NCI-H460 (cell line): ENCODE data around the gene ACOXL. TPM values are rescaled to one million over a fixed set of nuclear protein-coding genes. Genes with fewer than 3 reads are reported as not detected.
"Not testable (repeated sequence)": the region's sequence is repeated elsewhere in the genome, so short reads cannot be mapped to it uniquely, and the experiment has no call there.

Experiments
- DNase-seq: peaks from one replicate; pipeline ENCODE4 v3.0.0-alpha.2; 2016; ENCODE audit warnings: low read depth; ENCODE audit errors: extremely low read depth
- total RNA-seq: library from RNA; depleted of rRNA; stranded (reverse); fragments of >200 nt; shearing (Covaris generic); gene quantifications from 2 replicates; pipeline ENCODE4 v1.2.3, GENCODE V29; 2014

Gene ACOXL
- total RNA-seq, 1 experiment from 2014 or later = not detected

DNA sequence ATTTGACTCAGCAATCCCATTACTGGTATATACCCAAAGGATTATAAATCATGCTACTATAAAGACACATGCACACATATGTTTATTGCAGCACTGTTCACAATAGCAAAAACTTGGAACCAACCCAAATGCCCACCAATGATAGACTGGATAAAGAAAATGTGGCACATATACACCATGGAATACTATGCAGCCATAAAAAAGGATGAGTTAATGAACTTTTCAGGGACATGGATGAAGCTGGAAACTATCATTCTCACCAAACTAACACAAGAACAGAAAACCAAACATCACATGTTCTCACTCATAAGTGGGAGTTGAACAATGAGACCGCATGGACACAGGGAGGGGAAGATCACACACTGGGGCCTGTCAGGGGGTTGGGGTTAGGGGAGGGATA, 350.3 kb downstream of the ACOXL start:
- not testable (repeated sequence) for DNase-seq

DNA sequence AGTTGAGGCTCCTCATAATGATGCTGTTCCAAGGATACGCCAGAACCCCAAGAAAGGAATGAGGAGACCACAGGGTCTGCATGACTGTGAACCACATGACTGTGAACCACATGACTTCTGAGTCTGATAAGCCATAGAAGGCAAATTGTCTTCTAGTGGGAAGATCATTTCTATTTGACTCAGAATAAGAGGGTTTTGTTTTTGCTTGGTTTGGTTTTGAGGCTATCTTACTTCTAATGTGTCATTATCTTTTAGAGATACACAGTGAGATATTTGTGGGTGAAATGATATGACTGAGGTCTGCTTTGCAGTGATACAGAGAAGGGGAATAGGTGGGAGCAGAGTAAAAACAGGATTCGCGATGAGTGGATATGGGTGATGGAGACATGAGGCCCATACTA, 359.4 kb downstream of the ACOXL start:
- DNase-seq = no peak

DNA sequence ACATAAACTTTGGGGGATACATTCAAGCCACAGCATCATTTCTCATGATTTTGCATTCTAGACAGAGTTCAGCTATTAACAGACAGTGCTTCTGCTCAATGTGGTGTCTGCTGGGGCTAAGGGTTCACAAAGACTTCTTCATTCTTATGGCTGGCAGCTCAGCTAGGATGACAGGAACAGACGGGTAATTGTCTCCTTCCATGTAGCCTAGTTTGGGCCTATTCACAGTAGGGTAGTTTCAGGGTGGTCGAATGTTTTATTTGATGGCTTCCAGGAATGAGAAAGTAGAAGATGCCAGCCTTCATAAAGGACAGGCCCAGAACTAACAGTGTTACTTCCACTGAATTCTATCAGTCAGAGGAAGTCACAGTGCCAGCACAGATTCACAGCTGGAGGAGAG, 362.3 kb downstream of the ACOXL start:
- no peak for DNase-seq

DNA sequence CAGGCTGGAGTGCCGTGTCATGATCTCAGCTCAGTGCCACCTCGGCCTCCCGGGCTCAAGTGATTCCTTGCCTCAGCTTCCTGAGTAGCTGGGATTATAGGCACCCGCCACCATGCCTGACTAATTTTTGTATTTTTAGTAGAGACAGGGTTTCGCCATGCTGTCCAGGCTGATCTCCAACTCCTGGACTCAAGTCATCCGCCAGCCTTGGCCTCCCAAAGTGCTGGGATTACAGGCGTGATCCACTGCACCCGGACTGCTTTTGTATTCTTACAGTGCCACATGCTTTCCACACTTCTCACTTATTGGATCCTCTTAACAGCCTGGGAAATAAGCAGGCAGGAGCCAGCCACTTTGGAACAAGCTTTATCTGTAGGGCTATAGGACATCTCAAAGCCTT, 363.1 kb downstream of the ACOXL start:
- DNase-seq = no peak

DNA sequence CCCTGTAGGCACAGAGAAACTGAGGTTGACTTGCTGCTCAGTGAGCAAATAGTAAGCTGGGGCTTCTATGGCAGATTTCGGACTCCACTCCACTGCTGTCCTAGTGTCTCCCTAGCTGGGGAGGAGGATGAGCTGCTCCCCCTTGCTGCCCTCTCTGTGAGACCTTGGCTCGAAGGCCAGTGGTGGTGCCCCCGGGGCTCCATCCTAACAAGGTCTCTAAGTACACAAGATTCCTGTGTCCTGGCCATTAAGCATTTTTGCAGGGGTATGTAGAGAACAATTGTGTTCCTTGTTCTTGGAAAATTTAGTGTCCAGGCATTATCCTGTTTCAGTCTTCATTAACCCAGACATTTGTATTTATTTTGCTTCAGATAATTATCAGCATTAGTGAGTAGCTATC, 367.0 kb downstream of the ACOXL start:
- no peak for DNase-seq

DNA sequence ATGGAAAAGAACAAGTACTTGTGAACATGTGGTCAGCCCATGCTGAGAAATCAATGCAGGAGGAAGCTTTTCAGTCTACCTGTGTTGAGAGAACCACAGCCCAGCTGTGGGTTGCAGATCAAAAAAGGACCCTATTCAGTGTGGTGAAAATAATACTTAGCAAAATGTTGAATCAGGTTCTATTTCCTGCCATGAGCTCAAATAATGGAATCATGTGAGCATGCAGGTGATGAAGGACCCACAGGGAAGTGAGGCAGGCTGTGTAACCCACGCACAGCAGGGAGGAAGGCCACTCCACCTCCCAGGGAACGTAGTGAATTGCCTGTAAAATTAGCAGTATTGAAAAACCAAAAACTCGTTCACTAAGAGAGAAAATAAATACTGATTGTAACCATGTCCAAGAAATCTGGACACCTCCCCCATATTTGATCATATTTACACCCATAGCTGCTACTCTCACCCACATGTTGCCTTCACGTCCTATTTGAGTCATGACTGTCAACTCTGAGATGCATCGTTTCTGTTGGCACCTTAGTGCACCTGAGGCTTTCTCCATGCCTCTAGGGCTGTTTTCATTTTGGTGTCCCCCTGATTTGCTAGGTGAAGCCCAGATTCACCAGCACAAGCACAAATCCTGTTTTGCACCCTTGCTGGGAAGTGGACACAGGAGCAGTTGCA, 367.9 kb downstream of the ACOXL start:
- no peak for DNase-seq

DNA sequence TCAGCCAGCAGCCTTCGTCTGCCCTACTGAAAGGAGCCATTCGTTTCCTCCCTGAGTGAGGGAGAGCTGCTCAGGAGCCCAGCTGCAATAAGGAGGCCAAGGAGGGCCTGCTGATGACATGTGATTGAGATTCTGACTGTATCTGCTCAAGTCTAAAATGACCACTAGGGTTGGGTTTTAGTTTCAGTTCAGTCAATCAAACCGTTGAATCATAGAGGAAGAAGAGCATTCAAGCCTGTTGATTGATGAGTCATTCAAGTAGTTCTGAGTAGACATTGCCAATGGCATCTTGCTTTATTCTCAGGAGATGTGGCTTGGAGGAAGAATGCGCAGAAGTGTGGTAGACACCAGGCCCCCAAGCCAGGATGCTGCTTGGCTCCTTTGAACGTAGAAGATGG, 368.4 kb downstream of the ACOXL start:
- no peak for DNase-seq

DNA sequence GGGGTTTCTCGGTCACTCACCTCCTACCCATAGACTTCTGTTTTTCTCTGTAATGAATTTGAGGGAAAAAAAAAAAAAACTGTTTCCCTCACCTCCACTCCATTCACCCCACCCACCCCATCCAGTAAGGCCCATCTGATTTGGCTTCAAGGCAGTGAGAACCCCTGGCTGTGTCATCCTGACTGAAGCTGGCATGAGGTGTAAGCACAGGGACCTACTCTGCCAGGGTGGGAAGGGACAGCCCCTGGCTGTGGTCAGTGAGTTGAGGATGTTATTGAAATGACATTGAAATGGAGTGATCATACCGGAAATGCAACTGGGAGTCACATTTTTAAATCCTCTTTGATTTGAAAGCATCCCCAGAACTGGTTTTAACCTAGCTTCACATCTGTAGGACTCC, 369.2 kb downstream of the ACOXL start:
- DNase-seq = no peak

DNA sequence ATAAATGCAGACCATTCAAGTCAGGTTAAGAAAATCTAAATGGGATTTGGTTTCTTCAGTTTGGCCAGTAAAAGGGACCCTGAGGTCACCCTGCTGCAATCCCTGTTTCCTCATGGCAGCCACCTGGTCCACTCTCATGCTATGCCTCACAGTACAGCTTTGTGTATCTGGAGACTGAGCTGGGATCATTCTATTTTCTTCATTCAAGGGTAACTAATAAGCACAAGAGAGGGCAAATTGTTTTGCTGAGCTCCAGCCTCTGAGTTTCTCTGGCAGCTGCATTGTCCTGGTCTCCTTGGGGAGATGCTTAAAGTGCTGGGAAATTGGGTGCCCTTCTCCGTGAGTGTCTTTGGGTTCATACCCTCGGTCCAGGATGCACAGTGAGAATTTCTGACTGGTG, 369.8 kb downstream of the ACOXL start:
- DNase-seq = no peak

DNA sequence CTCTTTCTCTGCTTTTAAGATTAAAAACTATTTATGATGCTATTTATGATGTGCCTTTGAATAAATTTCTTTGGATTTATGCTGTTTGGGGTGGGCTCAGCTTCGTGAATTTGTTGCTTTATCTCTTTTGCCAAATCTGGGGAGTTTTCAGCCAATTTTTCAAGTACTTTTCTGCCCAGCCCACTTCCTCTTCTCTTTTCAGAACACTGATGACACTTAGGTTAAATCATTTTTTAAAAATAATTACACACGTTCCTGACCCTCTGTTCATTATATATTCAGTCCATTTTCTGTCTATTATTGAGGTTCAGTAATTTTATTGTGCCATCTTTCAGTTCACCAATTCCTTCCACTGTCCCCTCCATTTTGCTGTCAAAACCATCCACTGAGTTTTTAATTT, 373.6 kb downstream of the ACOXL start:
- DNase-seq = no peak

DNA sequence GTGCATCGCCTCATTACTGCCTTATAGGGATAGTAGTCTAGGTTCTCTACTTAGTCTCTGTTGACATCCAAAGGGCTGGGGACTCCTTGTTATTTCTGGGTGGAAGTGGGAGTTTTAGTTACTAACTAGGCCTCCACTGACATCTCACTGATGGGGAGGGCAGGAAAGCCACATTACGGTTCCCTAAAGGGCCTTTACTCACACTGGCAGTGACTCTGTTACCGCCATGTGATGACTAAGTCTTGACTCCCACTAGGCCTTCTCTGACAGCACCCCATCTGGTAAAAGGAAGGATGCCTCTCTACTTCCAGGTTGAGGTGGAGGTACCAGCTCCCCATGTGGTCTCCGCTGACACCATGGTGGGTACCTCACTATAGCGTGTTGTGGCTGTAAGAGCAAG, 374.3 kb downstream of the ACOXL start:
- DNase-seq = no peak

DNA sequence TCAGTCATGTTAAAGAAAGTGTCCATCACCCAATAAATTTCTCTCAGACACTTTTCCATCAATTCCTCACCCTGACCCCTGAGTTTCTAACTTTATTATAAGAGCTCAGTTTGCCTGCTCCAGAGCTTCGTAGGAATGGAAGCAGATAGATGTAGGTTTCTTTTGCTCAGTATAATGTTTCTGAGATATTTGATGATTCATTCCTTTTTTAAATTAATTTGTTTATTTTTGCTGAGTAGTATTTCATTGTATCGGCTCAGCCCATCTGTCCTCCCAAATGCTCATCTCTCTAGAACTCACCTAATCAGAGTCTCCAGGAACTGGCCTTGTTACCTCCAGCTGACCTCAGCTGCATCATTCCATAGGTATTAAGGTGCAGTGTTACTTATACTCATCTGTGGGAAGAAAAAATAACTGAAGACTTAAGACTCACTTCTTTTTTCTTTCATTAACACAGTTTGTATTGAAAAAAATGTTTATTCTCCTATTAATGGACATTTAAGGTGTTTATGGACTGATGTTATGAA, 376.4 kb downstream of the ACOXL start:
- DNase-seq = no peak

DNA sequence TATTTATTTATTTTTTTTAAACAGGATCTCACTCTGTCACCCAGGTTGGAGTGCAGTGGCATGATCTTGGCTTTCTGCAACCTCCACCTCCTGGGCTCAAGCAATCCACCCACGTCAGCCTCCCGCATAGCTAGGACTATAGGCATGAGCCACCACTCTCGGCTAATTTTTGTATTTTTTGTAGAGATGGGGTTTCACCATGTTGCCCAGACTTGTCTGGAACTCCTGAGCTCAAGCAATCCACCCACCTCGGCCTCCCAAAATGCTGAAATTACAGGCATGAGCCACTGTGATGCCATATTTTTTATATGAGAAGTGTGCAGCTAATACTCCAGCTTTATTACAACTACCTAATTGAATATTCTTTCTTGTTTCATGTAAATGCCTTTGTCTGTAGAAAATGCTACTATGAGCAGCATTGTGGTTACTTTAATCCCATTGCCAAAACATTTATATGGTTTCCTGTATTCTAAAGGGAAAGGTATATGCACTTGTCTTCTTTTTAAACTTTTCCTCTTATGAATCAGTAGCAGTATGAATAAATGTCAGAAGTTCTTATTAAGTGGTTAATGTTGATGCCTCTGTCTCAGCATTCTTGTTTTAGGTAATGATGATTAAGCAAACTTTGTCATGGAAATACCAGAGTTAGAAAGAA, 378.9 kb downstream of the ACOXL start:
- DNase-seq = no peak

DNA sequence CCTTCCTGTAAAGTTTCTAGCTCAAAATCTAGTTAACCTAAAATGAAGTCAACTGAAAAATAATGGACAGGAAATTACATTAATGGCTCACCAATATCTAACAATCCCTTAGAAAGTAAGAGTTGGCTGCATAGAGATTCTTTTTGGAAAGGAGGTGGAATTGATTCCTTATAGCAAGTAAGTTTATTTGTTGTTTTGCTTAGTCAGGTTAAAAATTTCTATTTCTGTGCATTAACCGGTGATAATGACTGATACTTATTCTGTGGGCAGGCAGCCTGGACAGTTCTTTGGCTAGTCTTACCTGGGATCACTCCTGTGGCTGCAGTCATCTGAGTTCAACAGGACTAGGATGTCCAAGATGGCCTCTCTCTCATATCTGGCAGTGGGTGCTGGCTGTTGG, 381.5 kb downstream of the ACOXL start:
- no peak for DNase-seq

DNA sequence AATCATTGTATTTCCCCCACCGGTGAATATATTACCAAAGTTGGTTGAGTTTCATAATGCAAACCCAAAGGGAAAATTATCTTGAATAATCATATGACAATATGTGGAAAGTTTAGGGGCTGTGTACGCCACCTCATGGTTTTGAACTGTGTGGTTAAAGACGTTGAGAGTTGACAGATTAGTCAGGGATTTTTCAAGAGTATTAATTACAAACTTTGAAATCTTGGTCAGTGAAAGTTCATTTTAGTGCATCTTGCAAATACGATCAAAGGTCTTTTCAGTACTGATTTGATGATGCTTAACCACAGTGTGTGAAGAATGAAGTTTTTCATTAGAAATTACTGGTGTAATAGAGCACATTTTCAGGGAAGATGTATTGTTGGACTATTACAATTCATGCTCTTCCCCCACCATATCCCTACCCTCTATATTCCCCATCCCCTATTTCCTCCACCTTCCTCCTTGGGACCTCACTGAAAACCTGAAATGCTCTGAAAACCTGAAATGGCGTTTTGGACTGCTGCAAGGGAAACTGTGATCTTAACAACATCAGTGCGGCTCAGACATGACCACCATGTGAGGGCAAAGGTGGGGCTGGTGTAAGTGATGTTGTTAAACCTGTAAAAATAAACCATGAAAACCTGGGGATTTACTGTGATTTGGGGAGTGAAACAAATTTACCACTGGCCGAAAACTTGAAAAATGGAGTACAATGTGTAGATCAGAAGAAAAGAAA, 383.8 kb downstream of the ACOXL start:
- no peak for DNase-seq

DNA sequence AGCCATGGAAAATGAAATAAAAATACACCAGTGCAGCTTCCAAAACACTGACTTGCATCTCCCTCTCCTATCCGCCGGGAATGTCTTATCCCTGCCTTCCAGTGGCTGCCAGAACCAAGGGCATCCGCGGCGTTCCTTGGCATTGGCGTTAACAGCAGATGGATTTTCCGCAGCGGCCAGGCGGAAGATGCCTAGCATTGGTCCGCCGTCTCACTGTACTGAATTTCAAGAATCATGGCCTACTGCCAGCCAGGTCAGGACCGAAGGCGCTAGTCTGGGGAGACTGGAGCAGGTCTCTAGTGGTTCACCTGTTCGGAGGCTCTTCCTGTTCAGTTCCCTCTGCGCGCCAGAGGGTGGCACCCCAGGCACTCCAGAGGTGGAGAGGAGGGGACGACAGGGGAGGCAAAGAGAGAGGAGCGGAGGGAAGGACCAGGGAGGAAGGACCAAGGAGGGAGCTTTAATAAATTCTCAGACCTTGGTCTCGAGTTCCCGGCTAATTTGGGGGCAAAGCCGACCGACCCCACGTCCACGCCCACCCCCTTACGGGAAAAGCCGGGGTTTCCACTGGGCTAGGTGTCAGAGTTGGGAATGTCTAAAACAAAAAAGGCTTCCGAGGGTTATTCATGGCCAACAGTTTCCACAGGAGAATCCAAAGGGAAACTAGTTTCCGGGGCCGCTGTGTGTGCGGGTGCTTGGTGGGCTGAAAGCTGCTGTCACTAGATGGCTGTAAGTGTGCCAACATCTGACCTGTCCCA, 384.6 kb downstream of the ACOXL start:
- DNase-seq = peak; percentile 77

DNA sequence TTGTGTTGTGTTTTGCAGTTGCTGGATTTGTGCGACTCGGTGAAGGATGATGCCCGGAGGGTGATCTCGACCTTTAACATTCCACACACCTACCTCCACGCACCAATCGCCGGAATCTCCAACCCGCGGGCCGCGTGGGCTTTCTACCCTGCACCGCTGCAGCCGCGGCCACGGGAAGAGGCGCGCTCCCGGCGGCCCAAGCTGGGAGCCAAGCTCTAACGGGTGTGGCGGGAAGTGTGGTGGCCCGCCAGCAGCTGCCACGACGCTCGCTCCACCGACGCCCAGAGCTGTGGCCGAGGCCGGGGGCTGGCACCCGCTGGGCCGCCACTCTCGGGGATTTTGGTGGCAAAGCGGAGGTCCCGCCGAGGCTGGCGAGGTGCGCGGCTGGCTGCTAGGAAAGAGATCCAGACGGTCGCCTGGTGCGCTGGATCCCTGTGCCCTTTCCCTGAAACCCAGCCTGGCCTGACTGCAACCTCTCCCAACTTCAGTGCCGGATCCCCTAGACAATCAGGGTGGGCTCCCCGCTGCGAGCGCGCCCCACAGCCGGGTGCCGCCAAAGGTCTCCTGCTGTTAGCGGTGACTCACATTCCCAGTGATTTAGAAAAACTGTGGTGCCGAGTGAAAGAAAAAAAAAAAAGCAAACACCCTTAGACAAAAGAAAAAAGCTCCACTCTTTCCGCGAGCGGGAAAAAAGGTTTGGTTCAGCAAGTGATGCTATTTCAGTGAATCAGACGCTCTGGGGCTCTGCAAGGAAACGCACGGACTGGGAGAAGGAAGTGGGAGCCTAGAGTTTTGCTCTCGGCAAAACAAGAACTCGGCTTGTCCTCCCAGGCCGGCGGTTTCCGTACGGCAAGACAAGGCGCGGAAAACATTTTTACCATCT, 385.5 kb downstream of the ACOXL start:
- DNase-seq = no peak

DNA sequence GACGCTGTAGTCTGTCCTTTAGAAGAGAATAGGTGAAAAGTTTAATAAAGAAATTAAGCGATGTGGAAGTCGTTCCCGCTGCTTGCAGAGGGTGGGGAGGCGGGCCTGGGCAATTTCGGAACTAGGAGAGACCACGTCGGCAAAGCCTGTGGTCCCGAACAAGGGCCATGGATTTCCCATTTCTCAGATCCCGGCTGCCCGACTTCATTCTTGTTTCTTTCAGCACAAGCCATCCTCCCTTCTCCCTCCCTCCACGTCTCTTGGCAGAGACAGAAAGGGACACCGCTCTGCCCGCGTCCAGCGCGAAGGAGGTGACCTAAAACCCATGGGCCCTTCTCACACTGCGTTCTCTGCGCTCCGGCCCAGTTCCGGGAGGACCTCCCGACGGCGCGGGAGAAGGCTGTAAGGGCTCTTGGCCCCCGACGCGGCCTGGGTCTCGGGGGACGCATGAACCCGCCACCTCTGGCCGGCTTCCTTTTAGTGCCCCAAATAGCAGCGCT, 386.2 kb downstream of the ACOXL start:
- no peak for DNase-seq

DNA sequence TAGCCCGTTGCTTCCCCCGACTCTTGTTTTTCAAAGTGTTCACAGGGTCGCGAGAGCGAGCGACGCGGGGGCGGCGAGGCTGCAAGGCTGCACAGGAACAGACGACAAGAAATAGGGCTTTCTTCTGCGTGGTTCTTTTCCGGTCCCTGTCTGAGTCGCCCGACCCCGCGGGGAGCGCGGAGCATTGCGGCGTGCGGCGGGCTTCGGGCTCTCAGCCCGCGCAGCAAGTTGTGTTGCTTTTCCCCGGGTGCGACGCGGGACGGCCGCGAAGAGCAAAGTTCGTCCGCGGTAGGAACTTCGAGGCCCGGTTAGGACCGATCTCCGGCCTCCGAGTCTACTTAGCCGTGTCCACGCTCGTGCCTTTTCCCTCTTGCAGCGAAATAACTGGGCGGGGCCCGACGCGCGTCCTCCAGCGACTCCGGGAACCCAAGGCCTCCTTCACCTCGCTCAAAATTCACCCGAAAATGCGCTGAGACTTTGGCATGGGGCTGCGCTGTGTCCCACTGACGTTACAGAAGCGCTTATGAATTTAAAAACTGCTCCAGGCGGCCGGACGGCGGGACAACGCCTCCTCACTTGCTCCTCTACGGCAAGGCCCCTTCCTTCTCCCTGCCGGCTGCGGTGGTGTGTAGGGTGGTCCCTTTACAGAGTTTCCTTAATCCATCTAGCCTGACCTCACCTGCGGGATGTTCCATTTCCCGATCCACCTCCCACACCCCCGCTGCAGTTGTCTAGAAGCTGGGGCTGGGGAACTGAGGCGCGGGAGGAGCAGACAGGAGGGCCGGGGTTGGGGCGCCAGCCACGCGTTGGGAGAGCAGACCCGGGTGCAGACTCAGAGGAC, 386.8 kb downstream of the ACOXL start:
- DNase-seq = no peak
